ENCODE measurements around the gene HILPDA. TPM values are rescaled to one million over a fixed set of nuclear protein-coding genes. Genes with fewer than 3 reads are reported as not detected.

Gene HILPDA
- total and polyA plus RNA-seq, 9 of the 15 experiments (the other 6 are each of a cell fraction or from before 2014, with no cell fraction given), result 8.3 to 71.8 (median 23.5) TPM

- TF ChIP-seq ZMIZ1 (IDR thresholded peaks at IDR 0.05; ENCODE audit: low read depth in 2 of 2, low read length in 2 of 2), result no peak
- peak; percentile 64; the same call in 1 of the 2 replicates for TF ChIP-seq CREM (IDR thresholded peaks at IDR 0.05; ENCODE audit: low read depth)
- peak; percentile 89 for TF ChIP-seq E2F3 (CRISPR knock-in tag; IDR thresholded peaks at IDR 0.05)
- no peak for TF ChIP-seq ZBTB34 (CRISPR knock-in tag; IDR thresholded peaks at IDR 0.05)
- peak; percentile 82; the same call in 1 of the 2 replicates for TF ChIP-seq ZNF282 (CRISPR knock-in tag; IDR thresholded peaks at IDR 0.05)
- TF ChIP-seq DNMT1 (IDR thresholded peaks at IDR 0.05), result no peak
- peak; percentile 77 for TF ChIP-seq THAP12 (CRISPR knock-in tag; IDR thresholded peaks at IDR 0.05)
- peak; percentile 36 for TF ChIP-seq E2F8 (IDR thresholded peaks at IDR 0.05; ENCODE audit: low read depth, partially characterized antibody)
- peak; percentile 44; the same call in 1 of the 2 replicates for TF ChIP-seq ETV1 (tag; conservative IDR thresholded peaks at IDR 0.05; ENCODE audit: low read depth)
- TF ChIP-seq ZNF639 (CRISPR knock-in tag; conservative IDR thresholded peaks at IDR 0.05 in 1 of 2, IDR thresholded peaks at IDR 0.05 in 1 of 2), result peak in 1 of 2 experiments; percentile 99; a peak in 2 of 4 replicates
- no peak for TF ChIP-seq ARHGAP35 (IDR thresholded peaks at IDR 0.05; ENCODE audit: partially characterized antibody)
Measured at GRCh38 chr7:128409596-128410450, 45.9 kb upstream of the HILPDA start, which contains the start of gene IMPDH1 (continued).

All from K562 (cell line).